G401.6 (cell line): ENCODE data around the gene KLHL14.
A peak's percentile ranks its signal among the peaks of the same experiment; 100 is the strongest.
"Not testable (repeated sequence)": the region's sequence is repeated elsewhere in the genome, so short reads cannot be mapped to it uniquely, and the experiment has no call there.

Experiments
- FAIRE-seq: peaks from 2 replicates; lab custom pipeline; 2012; peaks lifted over from hg19 to GRCh38; lab: Jason Lieb, UNC

Gene KLHL14

DNA sequence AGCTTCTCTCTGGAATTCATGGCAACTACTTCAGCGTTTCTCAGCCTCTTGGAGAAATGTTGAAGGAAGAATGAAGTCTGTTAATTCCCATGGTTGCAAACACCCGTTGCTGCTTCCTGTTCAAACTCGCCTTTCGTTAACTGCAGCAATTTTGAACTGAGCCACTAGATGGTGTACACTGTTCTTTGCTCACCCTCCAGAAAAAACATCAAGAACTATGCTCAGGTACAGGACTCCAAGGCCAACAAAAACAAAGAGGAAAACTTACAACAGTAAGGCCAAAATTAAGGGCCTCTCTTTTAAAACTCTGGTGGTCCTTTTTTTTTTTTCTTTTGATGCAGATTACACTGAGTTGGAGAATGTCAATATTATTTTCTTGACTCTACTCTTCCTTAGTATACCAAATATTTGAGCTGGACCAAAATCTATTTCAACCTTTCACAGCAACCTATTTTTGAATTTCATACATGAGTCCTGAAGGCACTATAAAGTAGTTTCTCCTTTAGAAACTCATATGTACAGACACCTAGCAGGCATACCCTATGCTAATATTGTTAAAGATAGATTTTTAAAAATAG is 58.2 kb downstream of the KLHL14 start:
- FAIRE-seq: peak; percentile 73

DNA sequence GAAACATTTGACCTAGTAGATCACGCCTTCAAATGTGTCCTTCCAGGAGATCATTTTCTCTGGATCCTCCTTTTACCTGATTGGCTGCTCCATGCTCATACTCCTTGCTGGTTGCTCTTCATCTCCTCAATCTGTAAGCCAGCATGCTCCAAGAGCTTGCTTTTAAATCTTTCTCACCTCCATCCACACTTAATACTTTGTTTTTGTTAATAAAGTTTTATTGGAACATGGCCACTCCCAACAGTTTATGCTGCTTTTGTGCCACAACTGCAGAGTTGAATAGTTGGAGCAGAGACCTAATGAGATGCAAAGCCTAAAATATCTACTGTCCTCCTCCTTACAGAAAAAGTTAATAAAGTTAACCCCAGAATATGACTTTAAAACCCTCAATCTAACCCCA is 60.0 kb downstream of the KLHL14 start:
- FAIRE-seq: no peak

DNA sequence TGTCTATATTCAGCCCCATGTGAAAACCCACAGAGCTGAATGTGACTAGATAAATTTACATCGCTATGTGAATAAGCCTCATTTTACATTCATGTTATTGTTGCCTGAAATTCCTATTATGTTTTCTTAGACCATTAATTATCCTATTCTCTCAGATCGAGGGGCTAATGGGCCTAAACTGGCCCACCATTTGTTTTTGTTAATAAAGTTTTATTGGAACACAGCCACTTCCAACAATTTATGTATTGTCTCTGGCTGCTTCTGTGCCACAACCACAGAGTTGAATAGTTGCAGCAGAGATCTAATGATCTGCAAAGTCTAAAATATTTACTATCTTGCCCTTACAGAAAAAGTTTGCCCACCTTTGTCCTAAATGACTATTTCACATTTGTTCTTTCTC is 61.0 kb downstream of the KLHL14 start:
- FAIRE-seq: no peak

DNA sequence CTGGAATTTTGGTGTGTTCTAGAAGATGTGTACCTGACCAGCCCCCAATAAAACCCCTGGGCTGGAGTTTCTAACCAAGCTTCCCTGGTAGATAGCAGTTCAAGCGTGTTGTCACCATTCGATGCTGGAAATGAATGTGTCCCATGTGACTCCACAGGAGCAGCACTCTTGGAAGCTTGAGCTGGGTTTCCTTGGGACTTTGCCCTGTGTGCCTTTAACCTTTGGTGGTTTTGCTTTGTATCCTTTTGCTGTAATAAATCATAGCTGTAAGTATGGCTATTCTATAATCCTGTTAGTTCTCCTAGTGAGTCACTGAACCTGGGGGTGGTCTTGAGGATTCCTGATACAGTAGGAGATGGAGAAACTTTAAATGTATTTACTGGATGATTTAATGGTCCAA is 65.2 kb downstream of the KLHL14 start:
- no peak for FAIRE-seq

DNA sequence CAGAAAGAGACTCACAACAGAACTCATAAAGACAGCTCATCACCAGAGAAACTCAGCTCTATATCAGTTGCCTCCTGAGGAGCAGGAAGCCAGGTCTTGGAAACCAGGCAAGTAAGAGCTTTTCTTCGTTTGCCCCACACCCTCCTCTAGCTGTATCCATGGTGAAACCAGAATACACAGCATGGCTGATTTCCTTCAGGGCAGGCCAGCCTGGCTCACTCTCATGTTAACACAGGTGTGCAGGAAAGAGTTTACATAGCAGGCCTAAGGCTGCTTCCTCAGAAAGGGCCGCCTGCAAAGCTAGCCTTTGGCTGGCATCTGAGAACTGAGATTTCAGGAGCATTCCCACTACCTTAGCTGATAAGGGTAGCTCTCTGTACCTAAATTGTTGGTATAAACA is 65.7 kb downstream of the KLHL14 start:
- FAIRE-seq: no peak

DNA sequence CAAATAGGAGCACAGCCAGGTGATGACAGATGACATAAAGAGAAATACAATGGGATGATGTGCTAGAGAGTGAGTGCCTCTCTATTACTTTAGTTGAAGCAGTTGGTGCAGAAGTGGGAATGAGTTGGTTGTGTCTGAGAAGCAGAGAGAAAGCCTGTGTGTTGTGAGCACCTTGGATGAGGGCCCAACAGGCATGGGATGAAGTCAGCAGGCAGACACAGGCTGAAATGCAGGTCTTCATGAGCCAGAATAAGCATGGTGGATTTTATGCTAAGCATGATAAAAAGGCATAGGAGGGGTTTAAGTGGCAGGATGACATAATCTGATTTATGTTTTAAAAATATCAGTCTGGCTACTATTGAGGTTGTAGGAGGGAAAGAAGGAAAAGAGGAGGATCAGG is 71.5 kb downstream of the KLHL14 start:
- FAIRE-seq: no peak

DNA sequence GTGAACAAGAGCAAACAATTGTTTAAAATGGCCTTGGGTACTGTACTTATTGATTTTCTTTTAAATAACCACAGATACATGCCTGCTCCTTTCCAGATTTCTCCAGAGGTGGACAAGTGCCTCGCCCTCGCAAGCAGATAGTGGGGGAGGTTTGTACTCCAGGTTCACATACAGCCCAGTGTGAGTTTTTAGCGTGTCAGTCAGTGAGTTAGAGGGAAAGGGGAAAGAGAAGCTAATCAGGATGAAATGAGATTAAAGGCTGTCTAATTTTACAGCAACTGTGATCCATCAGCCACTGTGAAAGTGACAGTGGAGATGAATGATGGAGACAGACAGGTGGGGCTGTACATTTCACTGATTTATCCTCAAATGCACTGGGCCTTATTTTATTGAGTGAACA is 74.7 kb downstream of the KLHL14 start:
- FAIRE-seq: no peak

DNA sequence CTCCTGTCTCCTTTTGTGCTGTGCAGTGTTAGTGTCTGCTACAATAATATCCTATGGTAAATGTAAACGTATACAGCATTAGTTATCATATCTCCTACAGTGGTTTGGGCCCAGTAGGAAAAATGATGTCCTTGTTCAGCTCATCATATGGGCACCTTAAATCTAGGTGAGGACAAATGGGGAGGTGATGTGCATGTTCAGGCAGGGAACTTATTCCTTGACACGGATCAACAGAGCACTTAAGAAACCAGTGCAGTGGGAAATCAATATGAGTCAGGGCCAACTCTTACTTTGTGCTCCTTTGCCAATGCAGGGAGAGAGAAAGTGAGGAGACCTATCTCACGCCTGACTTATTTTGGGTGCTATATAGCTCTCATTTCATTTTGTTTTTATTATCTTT is 76.4 kb downstream of the KLHL14 start:
- no peak for FAIRE-seq

DNA sequence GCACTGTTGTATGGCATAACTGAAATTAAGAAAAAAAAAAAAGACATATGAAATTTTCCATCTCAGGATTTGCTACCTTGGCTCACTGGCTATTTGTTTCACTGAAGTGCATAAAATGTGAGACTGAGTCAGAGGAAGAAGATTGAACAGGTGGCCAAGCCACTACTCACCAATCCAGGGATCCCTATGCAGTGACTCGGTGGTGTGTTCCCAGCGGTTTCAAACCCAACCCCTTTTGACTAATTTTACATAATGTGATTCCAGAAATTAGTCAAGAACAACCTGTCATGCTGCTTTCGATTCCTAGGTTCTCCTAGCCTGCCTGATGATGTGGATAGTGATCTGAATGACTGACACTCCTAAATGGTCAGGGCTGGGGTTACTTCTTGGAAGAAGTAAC is 77.3 kb downstream of the KLHL14 start:
- FAIRE-seq: no peak

DNA sequence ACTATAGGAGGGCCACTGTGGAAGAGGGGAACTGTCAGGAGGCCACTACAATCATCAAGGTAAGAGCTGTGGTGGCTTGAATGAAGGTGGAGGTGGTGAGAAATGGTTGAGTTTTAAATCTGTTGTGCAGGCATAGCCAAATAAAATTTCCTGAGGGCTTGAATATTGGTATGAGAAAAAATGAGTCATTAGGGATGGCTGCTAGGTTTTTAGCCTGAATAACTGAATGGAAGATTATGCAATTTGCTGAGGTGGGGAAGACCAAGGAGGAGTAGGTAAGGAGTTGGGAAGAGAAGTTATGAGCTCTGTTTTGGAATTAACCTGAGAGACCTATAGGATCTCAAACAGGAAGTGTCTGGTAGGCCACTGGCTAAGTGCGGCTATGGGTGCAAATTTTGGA is 84.0 kb downstream of the KLHL14 start:
- no peak for FAIRE-seq

DNA sequence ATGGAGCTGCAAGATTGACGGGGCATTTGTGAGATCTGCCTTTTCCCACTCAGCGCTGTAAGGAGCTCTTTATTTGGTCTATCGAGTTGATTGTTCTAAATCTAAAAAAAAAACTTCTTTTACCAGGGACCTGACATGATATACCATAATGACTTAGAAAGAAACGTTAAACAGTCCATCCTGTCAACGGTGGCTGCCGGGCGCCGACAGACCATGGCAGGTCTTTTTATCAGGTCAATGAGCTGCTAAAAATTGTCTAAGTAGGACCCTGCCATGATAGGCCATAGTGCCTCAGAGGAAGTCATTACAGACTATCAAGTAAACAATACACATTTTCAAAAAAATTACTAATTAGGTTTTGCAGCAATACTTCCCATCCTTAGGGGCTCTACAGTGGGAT is 87.9 kb downstream of the KLHL14 start:
- no peak for FAIRE-seq

DNA sequence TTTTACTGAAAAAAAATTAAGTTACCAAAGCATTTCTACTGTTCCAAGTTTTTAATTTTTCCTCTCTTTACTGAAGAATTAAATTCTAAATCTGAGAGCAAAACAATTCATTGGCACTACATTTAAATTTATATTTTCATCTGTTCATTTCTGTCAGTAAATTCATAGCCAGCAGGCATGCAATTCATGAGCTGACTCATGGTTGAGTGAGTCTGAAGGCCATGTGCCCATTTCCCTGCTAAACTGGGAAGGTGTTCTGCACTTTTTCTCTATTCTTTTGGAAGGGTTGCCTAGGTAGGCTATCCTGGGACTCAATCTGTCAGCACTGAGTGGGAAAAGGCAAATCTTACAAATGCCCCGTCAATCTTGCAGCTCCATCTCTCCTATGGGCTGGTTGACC is 88.7 kb downstream of the KLHL14 start:
- FAIRE-seq: no peak

DNA sequence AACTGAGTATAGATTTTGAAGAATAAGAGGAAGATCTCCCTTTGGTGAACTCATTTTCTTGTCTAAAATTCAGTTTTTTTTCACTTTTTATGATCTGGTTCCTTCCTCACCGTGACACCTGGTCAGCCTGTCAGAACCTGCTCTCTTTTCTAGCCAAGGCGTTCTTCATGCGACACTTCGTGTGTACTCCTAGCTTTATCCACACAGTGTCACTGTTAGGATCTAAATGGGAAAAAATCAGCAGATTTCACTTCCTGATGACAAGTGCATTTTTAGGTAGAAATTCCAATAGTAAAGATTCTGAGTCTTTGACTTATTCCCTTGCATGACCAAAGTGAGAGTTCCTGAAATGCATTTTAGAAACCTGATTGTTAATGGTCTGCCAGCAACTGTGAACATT is 89.8 kb downstream of the KLHL14 start:
- FAIRE-seq: no peak

DNA sequence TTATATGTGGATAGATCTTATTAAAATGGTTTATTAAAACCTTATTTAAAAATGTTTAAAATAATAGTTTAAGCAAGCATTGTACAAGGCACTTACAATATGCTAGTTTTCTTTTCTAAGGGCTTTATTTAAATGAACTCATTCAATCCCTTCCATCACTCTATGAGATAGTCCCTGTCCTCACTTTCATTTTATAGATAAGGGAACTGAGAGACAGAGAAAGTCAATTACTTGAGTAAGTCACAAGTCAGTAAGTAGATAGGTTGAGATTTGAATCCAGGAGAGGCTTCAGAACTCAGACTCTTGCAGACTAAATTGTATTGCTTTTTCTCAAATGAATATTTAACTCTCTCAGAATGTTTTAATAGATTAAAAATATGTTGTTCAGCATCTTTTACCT is 95.2 kb downstream of the KLHL14 start:
- no peak for FAIRE-seq

DNA sequence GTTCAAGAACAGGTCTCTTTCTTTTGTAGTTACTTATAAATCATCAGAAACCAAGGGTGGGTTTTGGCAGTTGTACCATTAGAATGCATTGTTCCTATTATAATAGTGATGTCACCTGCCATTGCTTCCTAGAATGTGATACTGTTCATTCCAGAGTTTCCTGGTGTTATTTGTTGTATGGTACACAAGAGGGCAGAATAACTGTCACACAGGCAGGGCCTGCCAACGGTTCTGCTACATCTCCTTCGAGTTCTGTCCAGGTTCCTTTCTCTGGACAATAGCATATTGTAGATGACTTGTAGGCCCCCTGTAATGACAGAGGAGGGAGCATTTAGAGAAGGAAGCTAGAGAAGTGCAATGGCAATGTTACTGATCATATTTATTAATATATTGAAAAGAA is 98.3 kb downstream of the KLHL14 start:
- FAIRE-seq: no peak

DNA sequence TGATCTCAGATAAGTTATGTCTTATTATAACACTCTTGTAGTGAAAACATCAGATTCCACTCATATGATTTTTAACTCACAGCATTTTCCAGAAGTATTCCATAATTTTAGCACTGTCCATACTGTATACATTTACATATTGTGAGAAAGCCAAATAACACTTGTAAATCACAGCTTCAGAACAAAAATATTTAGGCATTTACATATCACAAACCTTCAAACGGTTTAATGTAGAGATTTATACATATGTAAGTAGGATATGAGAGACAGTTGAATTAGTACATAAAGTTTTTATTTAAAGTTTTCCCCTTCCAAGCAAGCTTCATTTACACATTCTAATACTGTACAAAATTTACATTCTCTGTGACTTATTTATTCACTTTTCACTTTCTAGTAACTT is 100.4 kb downstream of the KLHL14 start:
- no peak for FAIRE-seq

DNA sequence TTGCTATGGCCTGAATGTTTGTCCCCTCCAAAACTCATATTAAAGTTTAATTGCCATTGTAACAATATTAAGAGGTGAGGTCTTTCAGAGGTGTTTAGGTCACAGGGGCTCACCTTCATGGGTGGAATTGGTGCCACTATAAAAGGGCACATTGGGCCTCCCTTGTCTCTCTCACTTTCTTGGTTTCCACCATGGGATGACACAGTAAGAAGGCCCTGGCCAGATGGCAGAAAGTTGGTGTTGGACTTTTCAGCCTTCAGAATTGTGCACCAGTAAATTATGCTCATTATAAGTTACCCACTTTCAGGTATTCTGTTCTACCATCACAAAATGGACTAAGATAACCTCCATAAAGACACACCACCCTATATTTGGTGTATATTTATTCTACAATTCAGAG is 102.1 kb downstream of the KLHL14 start:
- FAIRE-seq: no peak

DNA sequence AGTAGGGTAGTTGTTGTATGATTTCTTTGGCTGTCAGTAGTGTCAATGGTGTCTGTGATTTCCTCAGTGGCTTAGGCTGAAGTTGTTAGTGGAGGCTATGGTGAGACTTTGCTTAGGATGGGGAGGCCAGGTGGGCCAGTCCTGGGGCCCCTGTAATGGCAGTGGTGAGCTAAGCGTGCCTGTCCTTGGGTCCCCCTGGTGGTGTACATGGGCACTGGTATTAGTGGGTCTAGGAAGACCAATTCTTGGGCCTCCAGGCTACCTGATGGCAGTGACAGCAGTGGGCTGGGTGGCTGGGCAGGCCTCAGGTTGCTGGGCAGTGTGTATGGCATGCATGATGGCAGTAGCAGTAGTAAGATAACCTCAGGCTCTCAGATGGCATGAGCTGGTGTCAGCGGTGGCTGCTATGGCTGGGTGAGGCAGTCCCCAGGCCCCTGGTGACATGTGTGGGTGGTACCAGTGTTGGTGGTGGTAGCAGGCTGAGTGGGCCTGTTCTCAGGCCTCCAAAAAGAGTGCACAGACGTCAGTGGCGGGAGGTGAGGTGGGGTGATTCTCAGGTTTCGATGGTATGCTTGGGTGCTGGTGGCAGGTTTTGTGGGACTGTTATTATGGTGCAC is 103.2 kb downstream of the KLHL14 start:
- FAIRE-seq: no peak

DNA sequence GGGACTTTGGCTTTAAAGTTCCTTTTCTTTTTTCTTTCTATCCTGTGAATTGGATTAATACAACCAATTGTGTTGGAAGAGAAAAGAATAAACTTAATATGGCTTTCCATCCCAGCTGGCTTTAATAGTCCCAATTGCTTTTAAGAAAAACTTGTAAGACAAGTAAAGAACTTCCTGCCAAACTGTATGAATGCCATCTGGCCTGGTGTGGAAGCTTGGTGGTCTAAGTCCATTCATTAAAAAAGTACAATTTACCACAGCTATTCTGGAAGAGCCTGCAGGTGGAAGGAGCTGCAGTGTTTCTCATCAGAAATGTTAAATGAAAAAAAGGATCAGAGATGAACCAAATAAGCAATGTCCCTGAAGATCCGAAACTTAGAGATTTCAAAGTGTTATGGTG is 103.9 kb downstream of the KLHL14 start:
- FAIRE-seq: no peak

DNA sequence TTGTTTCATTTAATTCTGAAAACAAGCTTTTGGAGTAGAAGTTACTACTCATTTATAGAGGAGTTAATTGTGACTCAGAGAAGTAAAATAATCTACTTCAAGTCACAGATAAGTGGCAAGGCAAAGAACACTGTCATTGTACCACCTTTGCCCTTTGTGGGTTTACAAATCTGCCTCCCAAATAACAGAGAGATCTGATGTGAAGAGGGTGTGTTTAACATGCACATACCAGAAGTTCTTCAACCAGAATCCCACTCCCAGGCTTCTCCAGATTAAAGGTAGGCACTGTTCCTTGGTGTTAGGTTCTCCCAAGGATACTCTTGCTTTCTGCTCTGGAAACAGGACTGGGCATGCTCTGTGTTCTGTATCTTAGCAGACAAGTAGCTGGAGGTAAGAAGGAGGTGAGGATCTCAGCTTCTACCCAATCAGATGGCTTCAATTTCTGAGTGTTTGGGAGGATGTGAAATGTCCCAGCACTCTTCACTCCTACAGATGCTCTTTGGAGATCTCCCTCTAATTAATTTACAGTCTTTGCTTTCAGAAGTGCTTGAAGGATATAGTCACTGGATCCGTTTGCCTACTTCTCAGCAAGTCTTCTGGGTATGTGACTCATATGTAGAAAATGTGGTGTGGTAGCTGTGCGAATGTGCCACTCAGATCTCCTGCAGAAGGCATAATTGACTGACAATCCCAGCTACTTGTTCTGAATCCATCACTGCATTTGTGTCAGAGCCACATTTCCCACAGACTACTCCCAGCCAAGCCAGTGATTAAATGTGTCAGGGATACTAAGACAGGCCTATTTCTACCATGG is 111.1 kb downstream of the KLHL14 start:
- FAIRE-seq: no peak

DNA sequence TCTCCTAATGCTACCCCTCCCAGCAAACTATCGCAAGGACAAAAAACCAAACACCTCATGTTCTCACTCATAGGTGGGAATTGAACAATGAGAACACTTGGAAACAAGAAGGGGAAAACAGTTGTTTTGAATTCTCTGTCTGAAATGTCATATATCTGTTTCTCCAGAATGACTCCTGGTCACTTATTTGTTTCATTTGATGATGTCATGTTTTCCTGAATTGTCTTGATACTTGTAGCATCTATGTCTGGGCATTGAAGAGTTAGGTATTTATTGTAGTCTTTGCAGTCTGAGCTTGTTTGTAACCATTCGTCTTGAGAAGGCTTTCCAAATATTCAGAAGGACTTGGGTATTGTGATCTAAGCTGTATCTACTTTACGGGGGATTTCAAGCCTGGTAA is 118.3 kb downstream of the KLHL14 start:
- not testable (repeated sequence) for FAIRE-seq

DNA sequence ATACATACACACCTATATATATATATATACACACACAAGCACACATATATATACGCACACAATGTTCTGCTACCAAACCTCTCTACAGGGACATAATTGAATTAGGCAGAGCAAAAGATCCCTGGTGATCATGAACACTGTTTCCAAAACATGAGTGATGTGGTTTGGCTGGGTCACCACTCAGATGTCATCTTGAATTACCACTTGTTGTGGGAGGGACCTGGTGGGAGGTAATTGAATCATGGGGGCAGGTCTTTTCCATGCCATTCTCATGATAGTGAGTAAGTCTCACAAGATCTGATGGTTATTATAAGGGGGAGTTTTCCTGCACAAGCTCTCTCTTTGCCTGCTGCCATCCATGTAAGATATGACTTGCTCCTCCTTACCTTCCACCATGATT is 135.2 kb downstream of the KLHL14 start:
- not testable (repeated sequence) for FAIRE-seq

DNA sequence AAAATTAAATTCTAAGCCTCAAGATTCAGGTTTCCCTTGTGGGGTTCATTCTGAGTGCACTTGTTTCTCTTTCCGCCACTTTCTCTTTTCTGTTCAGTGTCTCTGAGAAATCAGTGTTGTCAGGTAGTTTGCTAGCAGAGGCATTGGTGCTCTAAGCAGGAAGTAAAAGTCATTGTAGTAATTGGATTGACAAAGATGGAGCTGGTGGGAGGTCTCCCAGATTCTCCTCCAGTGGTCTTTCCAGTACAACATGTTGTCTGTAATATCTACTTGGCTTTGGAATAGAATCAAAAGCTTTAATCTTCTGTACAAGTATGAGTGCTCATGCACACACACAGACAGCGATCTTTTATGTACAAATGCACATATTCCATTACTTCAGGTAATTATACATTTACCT is 135.6 kb downstream of the KLHL14 start:
- FAIRE-seq: no peak

DNA sequence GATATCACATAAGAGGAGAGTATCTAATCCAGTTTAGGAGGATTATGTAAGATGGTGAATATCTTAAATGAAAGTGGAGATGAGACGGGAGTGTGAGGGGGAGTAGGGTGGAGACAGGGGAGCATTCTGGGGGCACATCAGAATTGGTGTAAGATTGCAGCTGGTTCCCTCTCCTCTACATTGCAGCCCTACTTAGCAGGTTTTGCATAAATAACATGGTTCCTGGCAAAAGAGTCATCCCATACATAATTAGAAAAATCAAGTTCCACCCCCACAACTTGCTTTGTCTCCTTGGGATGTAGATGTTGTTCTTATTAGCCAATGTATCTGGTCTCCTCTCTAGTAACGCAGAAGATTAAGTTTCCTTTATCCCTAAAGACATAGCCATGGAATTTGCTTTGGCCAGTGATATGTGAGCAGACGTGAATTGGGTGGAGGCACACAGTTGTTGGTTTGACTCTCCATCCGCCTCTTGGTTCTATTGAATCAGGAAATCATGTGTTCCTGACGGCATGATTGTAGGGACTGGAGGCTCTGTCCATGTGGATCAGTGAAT is 137.9 kb downstream of the KLHL14 start:
- no peak for FAIRE-seq
